CD14-positive monocyte (primary cell): ENCODE results near the gene KCNAB1. TPM values are rescaled to one million over a fixed set of nuclear protein-coding genes. Genes with fewer than 3 reads are reported as not detected.

Experiments
- DNase-seq, 3 donors: peaks; one replicate each; pipeline ENCODE4 v3.0.0-alpha.2; 2011 to 2022
- H2AFZ ChIP-seq: 2 replicates; pipeline ENCODE4 v1.6.0; 2012; ENCODE audit warnings: mild to moderate bottlenecking, low read depth, low read length, inconsistent platforms; ENCODE audit not compliant: insufficient read depth, poor library complexity, severe bottlenecking
- H3K27ac ChIP-seq, 2 donors: 1 replicate in 1 of 2; 2 replicates in 1 of 2; pipeline ENCODE4 v1.5.1; 2012 to 2013; ENCODE audit warnings: low read length in 2 of 2, control low read depth in 1 of 2, inconsistent platforms in 1 of 2, low read depth in 1 of 2, mild to moderate bottlenecking in 1 of 2
- H3K27me3 ChIP-seq, 2 donors: one replicate each; pipeline versions ENCODE4 v1.6.0 to v1.6.1; 2011 to 2013; ENCODE audit warnings: low read length in 2 of 2; ENCODE audit not compliant: control insufficient read depth in 2 of 2, insufficient read depth in 2 of 2
- H3K36me3 ChIP-seq, 2 donors: replicated peaks in 1 of 2; 1 replicate in 1 of 2; 2 replicates in 1 of 2; pipeline versions ENCODE4 v1.5.1 to v1.6.1; 2012 to 2013; ENCODE audit warnings: low read length in 2 of 2, control low read depth in 1 of 2, inconsistent platforms in 1 of 2, mild to moderate bottlenecking in 1 of 2; ENCODE audit not compliant: insufficient read depth in 2 of 2, control insufficient read depth in 1 of 2
- H3K4me1 ChIP-seq, 2 donors: 1 replicate in 1 of 2; 2 replicates in 1 of 2; pipeline versions ENCODE4 v1.5.1 to v1.6.1; 2012 to 2013; ENCODE audit warnings: low read length in 2 of 2, control low read depth in 1 of 2, inconsistent platforms in 1 of 2, mild to moderate bottlenecking in 1 of 2, moderate library complexity in 1 of 2; ENCODE audit not compliant: insufficient read depth in 2 of 2, control insufficient read depth in 1 of 2
- H3K4me2 ChIP-seq: replicated peaks from 2 replicates; pipeline ENCODE3; 2012; ENCODE audit warnings: low read length, moderate library complexity, mild to moderate bottlenecking; ENCODE audit not compliant: poor library complexity, severe bottlenecking; ENCODE audit errors: extremely low read depth
- H3K4me3 ChIP-seq, 3 experiments: fragments of 200-600 bp in 1 of 3; sonication (generic) in 1 of 3; replicated peaks in 1 of 3; 1 replicate in 2 of 3; 2 replicates in 1 of 3; pipeline ENCODE4 v1.5.1; 2011 to 2013; ENCODE audit warnings: low read length in 3 of 3, mild to moderate bottlenecking in 3 of 3, control low read depth in 2 of 3, low read depth in 2 of 3, inconsistent platforms in 1 of 3, moderate library complexity in 1 of 3
- H3K79me2 ChIP-seq: 2 replicates; pipeline ENCODE4 v1.6.0; 2012; ENCODE audit warnings: mild to moderate bottlenecking, control low read depth, inconsistent platforms, low read length, moderate library complexity; ENCODE audit not compliant: insufficient read depth
- H3K9ac ChIP-seq: 2 replicates; pipeline ENCODE4 v1.6.0; 2017; ENCODE audit warnings: low read length, mild to moderate bottlenecking; ENCODE audit not compliant: insufficient read depth, poor library complexity, severe bottlenecking
- H3K9me3 ChIP-seq, 2 donors: replicated peaks in 1 of 2; 1 replicate in 1 of 2; 2 replicates in 1 of 2; pipeline versions ENCODE4 v1.5.1 to v1.6.1; 2012 to 2013; ENCODE audit warnings: low read length in 2 of 2, control low read depth in 1 of 2; ENCODE audit not compliant: control insufficient read depth in 1 of 2, insufficient read depth in 1 of 2
- H4K20me1 ChIP-seq: 2 replicates; pipeline ENCODE4 v1.6.0; 2012; ENCODE audit warnings: mild to moderate bottlenecking, low read length, control low read depth, moderate library complexity; ENCODE audit not compliant: insufficient read depth
- H3K27ac Mint-ChIP-seq, 7 donors: one replicate each; pipeline ENCODE4 v1.8.0; 2020; ENCODE audit warnings: mild to moderate bottlenecking in 7 of 7, mixed read lengths in 7 of 7, moderate library complexity in 6 of 7, inconsistent platforms in 2 of 7
- H3K27me3 Mint-ChIP-seq, 3 donors: one replicate each; pipeline ENCODE4 v1.8.0; 2021 to 2022; ENCODE audit warnings: low read depth in 3 of 3, mild to moderate bottlenecking in 3 of 3, mixed read lengths in 3 of 3, moderate library complexity in 3 of 3, inconsistent platforms in 1 of 3
- H3K36me3 Mint-ChIP-seq, 2 donors: one replicate each; pipeline ENCODE4 v1.8.0; 2020; ENCODE audit warnings: mixed read lengths in 2 of 2, inconsistent platforms in 1 of 2, mild to moderate bottlenecking in 1 of 2
- H3K4me1 Mint-ChIP-seq: one replicate; pipeline ENCODE4 v1.8.0; 2020; ENCODE audit warnings: mild to moderate bottlenecking, mixed read lengths
- H3K4me3 Mint-ChIP-seq, 2 donors: one replicate each; pipeline ENCODE4 v1.8.0; 2020; ENCODE audit warnings: mild to moderate bottlenecking in 2 of 2, mixed read lengths in 2 of 2, moderate library complexity in 1 of 2
- H3K9me3 Mint-ChIP-seq, 7 donors: one replicate each; pipeline ENCODE4 v1.8.0; 2020 to 2022; ENCODE audit warnings: mixed read lengths in 7 of 7, mild to moderate bottlenecking in 6 of 7, moderate library complexity in 6 of 7, inconsistent platforms in 2 of 7
- CTCF ChIP-seq: fragments of 200-600 bp; IDR thresholded peaks from one replicate; pipeline ENCODE4 v1.8.0; 2022; ENCODE audit warnings: antibody characterized with exemption, mild to moderate bottlenecking
- WGBS: methylation state at CpG from one replicate; pipeline ENCODE4 v1.1.5; 2013; ENCODE audit warnings: missing lambda C conversion rate; ENCODE audit not compliant: insufficient coverage; 5-methylcytosine and 5-hydroxymethylcytosine counted together
- intact Hi-C, 2 donors: fragments of 100-400 bp; cut with micrococcal nuclease; formaldehyde crosslinking; loops; one replicate each; pipeline versions ENCODE4 v1.15.0 to v1.15.1; 2023
- polyA plus RNA-seq, 3 donors: library from polyadenylated mRNA; depleted of rRNA in 1 of 3; unstranded in 2 of 3; stranded (reverse) in 1 of 3; fragments of 300-500 nt in 2 of 3; fragments of >200 nt in 1 of 3; fragmentation: Illumina TruSeq in 2 of 3; gene quantifications; 1 replicate in 2 of 3; 2 replicates in 1 of 3; pipeline ENCODE4 v1.2.3, GENCODE V29; 2012 to 2021

The KCNAB1 gene
- polyA plus RNA-seq, 3 donors: 0.08 to 0.14 TPM; not detected in 1

- Histone ChIP-seq H3K79me2 (no peaks in the 10 kb centered on the region), H3K4me2 (no peak overlapping the region), H4K20me1 (no peaks in the 10 kb centered on the region), H2AFZ (no peak overlapping the region), H3K27me3 (no peaks in the 10 kb centered on the region), H3K27ac (no peak overlapping the region), H3K4me3 (no peak overlapping the region), H3K9me3 (no peaks in the 10 kb centered on the region), H3K36me3 (no peaks in the 10 kb centered on the region), H3K4me1 (no peaks in the 10 kb centered on the region), H3K9ac (no peak overlapping the region)
- Mint-ChIP-seq H3K36me3 (no peaks in the 10 kb centered on the region), H3K4me1 (no peaks in the 10 kb centered on the region), H3K9me3 (peaks cover 0 to 3% (median 0%) of the 10 kb centered on the region in 7 donors), H3K27ac (no peak overlapping the region), H3K27me3 (peaks cover 0 to 7% (median 0%) of the 10 kb centered on the region in 3 donors), H3K4me3 (no peak overlapping the region)
- intact Hi-C loops: no loop called here
- 82% methylated on average over 3 of the region's 4 CpGs for WGBS
- DNase-seq: no peak
- TF ChIP-seq CTCF: no peak
These were observed 293.0 kb downstream of the KCNAB1 start for GRCh38 chr3:156413293-156413892.

GRCh38 chr3:156416846-156417558 lies 296.6 kb downstream of the KCNAB1 start:
- Histone ChIP-seq H2AFZ (no peak overlapping the region), H3K27ac (no peak overlapping the region), H3K9ac (no peak overlapping the region), H3K4me3 (no peak overlapping the region), H3K79me2 (no peaks in the 10 kb centered on the region), H3K36me3 (no peaks in the 10 kb centered on the region), H3K27me3 (no peaks in the 10 kb centered on the region), H4K20me1 (no peaks in the 10 kb centered on the region), H3K4me2 (no peak overlapping the region), H3K4me1 (no peaks in the 10 kb centered on the region), H3K9me3 (no peaks in the 10 kb centered on the region)
- Mint-ChIP-seq H3K36me3 (no peaks in the 10 kb centered on the region), H3K4me3 (no peak overlapping the region), H3K4me1 (no peaks in the 10 kb centered on the region), H3K9me3 (peaks cover 0 to 3% (median 0%) of the 10 kb centered on the region in 7 donors), H3K27ac (no peak overlapping the region), H3K27me3 (peaks cover 0 to 7% (median 0%) of the 10 kb centered on the region in 3 donors)
- intact Hi-C loops: no loop called here
- DNase-seq: no peak
- WGBS: 100% methylated on average over 3 of the region's 3 CpGs
- no peak for TF ChIP-seq CTCF
